ENCODE results near the gene LRRC38.

The LRRC38 gene

DNA sequence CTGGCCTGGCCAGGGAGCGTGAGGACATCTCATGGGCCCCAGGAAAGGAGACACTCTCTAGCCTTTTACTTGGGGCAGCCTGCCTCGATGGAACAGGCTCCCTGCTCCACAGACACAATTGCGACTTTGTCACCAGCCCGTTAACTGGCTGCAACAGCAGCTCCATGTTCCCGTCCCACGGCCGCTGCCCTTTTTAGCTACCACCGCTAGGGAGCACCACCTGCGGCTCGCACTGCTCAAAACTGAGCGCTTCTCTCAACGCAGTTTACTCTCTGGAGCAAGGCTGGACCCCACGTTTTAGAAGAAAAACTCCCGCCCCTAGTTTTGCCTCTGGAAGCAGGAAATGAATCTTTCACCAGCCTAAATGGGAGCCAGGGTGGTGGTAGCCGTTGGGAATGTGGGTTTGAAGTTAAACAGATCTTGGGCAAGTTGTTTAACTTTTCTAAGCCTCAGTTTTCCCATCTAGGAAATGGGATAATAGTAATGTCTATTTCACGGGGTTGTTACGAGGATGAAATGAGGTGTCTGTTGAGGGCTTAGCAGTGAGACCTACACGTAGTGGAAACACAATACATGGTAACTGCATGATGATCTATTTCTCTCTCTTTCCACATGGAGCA, 3.5 kb upstream of the LRRC38 start:
- Histone ChIP-seq H3K4me3 (ENCODE audit: low read length in 2 of 2) (no peak overlapping the region), H3K36me3 (ENCODE audit: control insufficient read depth in 2 of 2, insufficient read depth in 2 of 2, low read length in 2 of 2) (no peaks in the 10 kb centered on the region), H3K9ac (ENCODE audit: low read length in 2 of 2) (no peak overlapping the region), H3K4me1 (ENCODE audit: control insufficient read depth, insufficient read depth, low read length) (peaks cover 3% of the 10 kb centered on the region), H3K9me3 (ENCODE audit: control insufficient read depth in 2 of 2, low read length in 2 of 2) (peaks cover 3 to 7% of the 10 kb centered on the region in 2 donors), H3K27ac (ENCODE audit: low read length) (no peak overlapping the region), H3K27me3 (ENCODE audit: control insufficient read depth in 1 of 2, insufficient read depth in 2 of 2, low read length in 2 of 2) (peaks cover 41 to 55% of the 10 kb centered on the region in 2 donors)

DNA sequence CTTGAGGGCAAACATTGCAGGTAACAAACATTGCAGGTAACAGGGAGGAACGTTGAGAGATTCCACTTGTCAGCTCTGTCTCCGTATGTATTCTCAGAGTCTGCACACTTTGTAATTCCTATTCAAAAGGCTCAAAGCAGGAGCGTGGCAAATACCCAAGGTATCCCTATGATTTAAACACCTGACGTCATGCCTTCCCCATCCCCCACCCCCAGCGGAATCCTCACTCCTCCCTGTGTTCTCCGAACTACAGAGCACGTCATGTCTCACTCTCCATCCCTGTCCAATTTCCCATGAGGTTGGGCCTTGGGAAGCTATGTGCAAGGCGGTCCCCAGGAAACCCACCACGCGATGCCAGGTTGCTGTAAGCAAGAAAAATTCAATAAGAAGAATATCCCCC, 2.8 kb upstream of the LRRC38 start:
- Histone ChIP-seq H3K36me3 (ENCODE audit: control insufficient read depth in 2 of 2, insufficient read depth in 2 of 2, low read length in 2 of 2) (no peaks in the 10 kb centered on the region), H3K27me3 (ENCODE audit: control insufficient read depth in 1 of 2, insufficient read depth in 2 of 2, low read length in 2 of 2) (peaks cover 47 to 60% of the 10 kb centered on the region in 2 donors), H3K27ac (ENCODE audit: low read length) (no peak overlapping the region), H3K9ac (ENCODE audit: low read length in 2 of 2) (no peak overlapping the region), H3K4me1 (ENCODE audit: control insufficient read depth, insufficient read depth, low read length) (peaks cover 3% of the 10 kb centered on the region), H3K9me3 (ENCODE audit: control insufficient read depth in 2 of 2, low read length in 2 of 2) (peaks cover 3 to 7% of the 10 kb centered on the region in 2 donors), H3K4me3 (ENCODE audit: low read length in 2 of 2) (no peak overlapping the region)

DNA sequence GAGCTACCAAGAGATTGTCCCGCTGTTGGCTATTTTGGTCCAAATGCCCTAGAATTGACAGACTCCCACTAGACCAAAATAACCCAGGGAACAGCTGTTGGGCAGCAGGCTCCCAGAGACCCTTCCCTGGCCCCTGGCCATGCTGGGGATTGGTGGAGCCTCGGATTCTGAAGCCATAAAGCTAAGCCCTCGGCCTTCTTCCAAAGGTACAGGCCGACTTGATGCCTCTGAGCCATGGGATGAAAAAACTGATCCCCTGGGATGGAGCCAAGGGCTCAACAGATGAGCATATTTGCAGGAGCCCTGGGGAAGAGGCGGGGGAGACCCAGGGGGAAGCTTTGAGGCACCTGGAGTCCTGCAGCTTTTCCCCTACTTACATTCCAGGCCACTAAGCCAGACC, 1.0 kb upstream of the LRRC38 start:
- Histone ChIP-seq H3K36me3 (ENCODE audit: control insufficient read depth in 2 of 2, insufficient read depth in 2 of 2, low read length in 2 of 2) (no peaks in the 10 kb centered on the region), H3K4me3 (ENCODE audit: low read length in 2 of 2) (no peak overlapping the region), H3K27ac (ENCODE audit: low read length) (no peak overlapping the region), H3K4me1 (ENCODE audit: control insufficient read depth, insufficient read depth, low read length) (peaks cover 3% of the 10 kb centered on the region), H3K9me3 (ENCODE audit: control insufficient read depth in 2 of 2, low read length in 2 of 2) (peaks cover 3 to 7% of the 10 kb centered on the region in 2 donors), H3K9ac (ENCODE audit: low read length in 2 of 2) (no peak overlapping the region), H3K27me3 (ENCODE audit: control insufficient read depth in 1 of 2, insufficient read depth in 2 of 2, low read length in 2 of 2) (peaks cover 49 to 69% of the 10 kb centered on the region in 2 donors)

DNA sequence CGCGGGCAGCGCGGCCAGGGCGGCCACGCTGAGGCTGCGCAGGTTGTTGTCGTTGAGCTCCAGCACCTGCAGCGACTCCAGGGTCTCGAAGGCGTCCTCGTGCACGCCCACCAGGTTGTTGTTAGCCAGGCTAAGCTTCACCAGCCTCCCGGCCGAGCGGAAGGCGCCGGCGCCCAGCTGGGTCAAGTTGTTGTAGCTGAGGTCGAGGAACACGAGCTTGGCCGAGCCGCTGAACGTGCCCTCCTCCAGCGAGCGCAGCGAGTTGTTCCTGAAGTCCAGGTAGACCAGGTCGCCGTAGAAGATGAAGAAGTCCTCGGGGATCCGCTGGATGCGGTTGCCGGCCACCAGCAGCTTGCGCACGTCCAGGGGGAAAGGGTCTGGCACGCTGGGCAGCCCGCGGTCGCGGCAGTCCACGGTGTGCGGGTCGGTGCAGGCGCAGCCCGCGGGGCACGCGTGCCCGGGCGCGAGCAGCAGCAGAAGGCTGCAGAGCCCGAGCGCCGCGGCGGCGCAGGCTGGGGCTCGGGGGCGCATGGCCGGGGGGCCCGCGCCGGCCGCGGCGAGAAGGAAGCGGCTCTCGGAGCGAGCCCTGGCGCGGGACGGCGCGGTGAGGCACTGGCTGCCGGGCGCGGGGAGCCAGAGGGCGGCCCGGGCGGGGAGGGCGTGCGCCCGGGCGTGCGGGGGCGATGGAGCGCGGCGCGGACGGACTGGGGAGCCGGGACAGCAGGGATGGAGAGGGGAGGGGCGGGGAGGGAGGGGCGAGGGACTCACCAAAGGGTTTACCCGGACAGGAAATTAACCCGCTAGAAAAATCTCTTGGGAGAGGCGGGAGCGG, 524 bp downstream of the LRRC38 start:
- H3K36me3 ChIP-seq (ENCODE audit: control insufficient read depth in 2 of 2, insufficient read depth in 2 of 2, low read length in 2 of 2): no peaks in the 10 kb centered on the region
- no peak overlapping the region for H3K4me3 ChIP-seq (ENCODE audit: low read length in 2 of 2)
- no peak overlapping the region for H3K27ac ChIP-seq (ENCODE audit: low read length)
- H3K9me3 ChIP-seq (ENCODE audit: control insufficient read depth in 2 of 2, low read length in 2 of 2): no peaks in the 10 kb centered on the region
- peaks cover 40 to 60% of the 10 kb centered on the region in 2 donors for H3K27me3 ChIP-seq (ENCODE audit: control insufficient read depth in 1 of 2, insufficient read depth in 2 of 2, low read length in 2 of 2)
- no peak overlapping the region for H3K9ac ChIP-seq (ENCODE audit: low read length in 2 of 2)
- peaks cover 3% of the 10 kb centered on the region for H3K4me1 ChIP-seq (ENCODE audit: control insufficient read depth, insufficient read depth, low read length)

DNA sequence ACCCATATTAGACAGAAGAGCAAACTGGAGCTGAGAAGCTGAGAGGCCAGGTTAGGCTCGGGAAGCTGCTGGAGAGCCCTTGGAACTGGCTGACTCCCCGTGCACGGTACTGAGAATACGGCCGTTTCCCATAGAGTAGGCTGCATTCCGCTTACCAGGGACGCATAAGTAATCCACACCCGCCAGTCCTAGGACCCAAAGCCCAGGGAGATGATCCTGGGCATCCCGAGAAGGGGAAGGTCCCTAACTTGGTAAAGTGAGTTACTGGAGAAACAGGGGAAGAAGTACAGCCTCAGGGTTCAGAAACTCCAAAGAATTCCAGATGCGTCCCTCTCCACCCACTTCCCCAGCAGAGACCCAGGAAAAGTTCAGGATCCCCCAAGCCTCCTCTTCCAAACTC, 1.3 kb downstream of the LRRC38 start:
- peaks cover 3% of the 10 kb centered on the region for H3K4me1 ChIP-seq (ENCODE audit: control insufficient read depth, insufficient read depth, low read length)
- H3K9me3 ChIP-seq (ENCODE audit: control insufficient read depth in 2 of 2, low read length in 2 of 2): no peaks in the 10 kb centered on the region
- H3K36me3 ChIP-seq (ENCODE audit: control insufficient read depth in 2 of 2, insufficient read depth in 2 of 2, low read length in 2 of 2): no peaks in the 10 kb centered on the region
- no peak overlapping the region for H3K4me3 ChIP-seq (ENCODE audit: low read length in 2 of 2)
- H3K27ac ChIP-seq (ENCODE audit: low read length): no peak overlapping the region
- H3K9ac ChIP-seq (ENCODE audit: low read length in 2 of 2): no peak overlapping the region
- H3K27me3 ChIP-seq (ENCODE audit: control insufficient read depth in 1 of 2, insufficient read depth in 2 of 2, low read length in 2 of 2): peaks cover 32 to 52% of the 10 kb centered on the region in 2 donors

DNA sequence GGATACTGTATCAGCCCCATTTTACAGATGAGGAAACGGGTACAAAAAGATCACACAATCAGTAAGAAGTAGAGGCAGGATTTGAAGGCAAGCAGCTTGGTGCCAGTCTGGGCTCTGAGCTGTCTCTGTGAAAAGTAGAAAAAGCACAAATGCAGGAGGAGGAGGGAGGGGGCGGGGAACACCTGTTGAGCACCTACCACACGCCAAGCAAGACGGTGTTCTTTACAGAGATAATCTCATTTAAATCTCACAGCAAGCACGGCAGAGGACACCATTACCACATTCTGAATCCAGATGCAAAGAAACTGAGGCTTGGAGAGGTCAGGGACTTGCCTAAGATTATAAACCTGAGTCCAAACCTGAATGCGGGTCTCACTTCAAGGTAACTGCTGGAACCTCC, 3.3 kb downstream of the LRRC38 start:
- Histone ChIP-seq H3K9me3 (ENCODE audit: control insufficient read depth in 2 of 2, low read length in 2 of 2) (no peaks in the 10 kb centered on the region), H3K4me1 (ENCODE audit: control insufficient read depth, insufficient read depth, low read length) (peaks cover 3% of the 10 kb centered on the region), H3K9ac (ENCODE audit: low read length in 2 of 2) (no peak overlapping the region), H3K27ac (ENCODE audit: low read length) (no peak overlapping the region), H3K4me3 (ENCODE audit: low read length in 2 of 2) (no peak overlapping the region), H3K36me3 (ENCODE audit: control insufficient read depth in 2 of 2, insufficient read depth in 2 of 2, low read length in 2 of 2) (no peaks in the 10 kb centered on the region), H3K27me3 (ENCODE audit: control insufficient read depth in 1 of 2, insufficient read depth in 2 of 2, low read length in 2 of 2) (peaks cover 36 to 48% of the 10 kb centered on the region in 2 donors)

DNA sequence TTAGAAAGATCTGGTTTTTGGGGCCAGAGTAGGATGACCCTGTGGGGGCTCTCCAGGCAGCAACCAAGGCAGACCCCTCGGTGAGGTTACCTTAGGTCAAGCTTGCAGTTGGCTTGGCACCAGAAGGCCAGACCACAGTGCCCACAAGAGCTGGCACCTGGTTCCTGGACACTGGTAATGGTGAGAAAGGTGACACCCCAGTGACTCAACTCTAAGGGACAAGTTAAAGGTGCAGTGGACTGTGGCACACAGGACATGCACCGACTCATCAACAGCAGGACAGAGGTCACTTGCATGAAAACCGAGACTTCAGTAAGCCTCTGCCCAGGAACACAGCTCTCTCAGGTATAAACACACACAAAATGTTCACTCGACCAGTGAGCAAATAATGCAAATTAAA, 6.7 kb downstream of the LRRC38 start:
- no peaks in the 10 kb centered on the region for H3K4me1 ChIP-seq (ENCODE audit: control insufficient read depth, insufficient read depth, low read length)
- H3K36me3 ChIP-seq (ENCODE audit: control insufficient read depth in 2 of 2, insufficient read depth in 2 of 2, low read length in 2 of 2): no peaks in the 10 kb centered on the region
- no peak overlapping the region for H3K27ac ChIP-seq (ENCODE audit: low read length)
- H3K4me3 ChIP-seq (ENCODE audit: low read length in 2 of 2): no peak overlapping the region
- peaks cover 28 to 31% of the 10 kb centered on the region in 2 donors for H3K27me3 ChIP-seq (ENCODE audit: control insufficient read depth in 1 of 2, insufficient read depth in 2 of 2, low read length in 2 of 2)
- H3K9ac ChIP-seq (ENCODE audit: low read length in 2 of 2): no peak overlapping the region
- no peaks in the 10 kb centered on the region for H3K9me3 ChIP-seq (ENCODE audit: control insufficient read depth in 2 of 2, low read length in 2 of 2)

DNA sequence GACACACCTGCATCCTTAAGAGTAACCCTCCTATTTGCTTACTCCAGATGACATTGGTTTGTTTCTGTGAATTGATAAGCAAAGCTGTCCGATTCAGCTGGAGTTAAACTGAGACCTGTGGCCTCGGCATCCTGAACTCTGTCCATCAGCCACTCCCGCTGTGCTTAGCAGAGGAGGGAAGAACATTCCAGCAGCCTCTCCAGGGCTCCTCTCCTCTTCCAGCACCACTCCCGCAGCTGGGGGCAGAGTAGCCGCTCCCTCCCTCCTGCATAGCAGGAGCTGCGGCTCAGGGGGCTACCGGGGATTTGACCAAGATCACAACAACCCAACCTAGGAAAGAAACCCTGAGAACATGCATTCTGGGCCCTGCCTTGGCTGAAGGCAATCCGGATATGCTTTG, 8.8 kb downstream of the LRRC38 start:
- Histone ChIP-seq H3K27me3 (ENCODE audit: control insufficient read depth in 1 of 2, insufficient read depth in 2 of 2, low read length in 2 of 2) (peaks cover 11 to 14% of the 10 kb centered on the region in 2 donors), H3K9ac (ENCODE audit: low read length in 2 of 2) (no peak overlapping the region), H3K4me3 (ENCODE audit: low read length in 2 of 2) (no peak overlapping the region), H3K9me3 (ENCODE audit: control insufficient read depth in 2 of 2, low read length in 2 of 2) (no peaks in the 10 kb centered on the region), H3K36me3 (ENCODE audit: control insufficient read depth in 2 of 2, insufficient read depth in 2 of 2, low read length in 2 of 2) (no peaks in the 10 kb centered on the region), H3K4me1 (ENCODE audit: control insufficient read depth, insufficient read depth, low read length) (no peaks in the 10 kb centered on the region), H3K27ac (ENCODE audit: low read length) (no peak overlapping the region)

DNA sequence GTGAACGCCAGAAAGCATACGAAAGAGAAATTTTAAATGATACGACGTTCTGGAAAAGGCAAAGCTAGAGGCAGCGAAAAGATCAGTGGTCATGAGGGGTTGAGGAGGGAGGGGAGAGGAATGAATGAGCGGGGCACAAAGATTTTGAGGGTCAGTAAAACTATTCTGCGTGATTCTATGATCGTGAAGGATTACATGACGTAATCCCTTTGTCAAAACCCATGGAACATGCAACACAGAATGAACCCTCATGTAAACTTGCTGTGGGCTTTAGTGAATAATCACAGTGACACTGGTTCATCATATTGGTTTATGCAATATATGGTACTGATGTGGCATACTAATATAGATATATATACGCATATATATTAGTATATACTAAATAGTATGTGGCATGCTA, 13.0 kb downstream of the LRRC38 start:
- Histone ChIP-seq H3K9me3 (ENCODE audit: control insufficient read depth in 2 of 2, low read length in 2 of 2) (no peaks in the 10 kb centered on the region), H3K4me3 (ENCODE audit: low read length in 2 of 2) (no peak overlapping the region), H3K27ac (ENCODE audit: low read length) (no peak overlapping the region), H3K9ac (ENCODE audit: low read length in 2 of 2) (no peak overlapping the region), H3K27me3 (ENCODE audit: control insufficient read depth in 1 of 2, insufficient read depth in 2 of 2, low read length in 2 of 2) (peaks cover 7 to 9% of the 10 kb centered on the region in 2 donors), H3K4me1 (ENCODE audit: control insufficient read depth, insufficient read depth, low read length) (no peaks in the 10 kb centered on the region), H3K36me3 (ENCODE audit: control insufficient read depth in 2 of 2, insufficient read depth in 2 of 2, low read length in 2 of 2) (no peaks in the 10 kb centered on the region)

DNA sequence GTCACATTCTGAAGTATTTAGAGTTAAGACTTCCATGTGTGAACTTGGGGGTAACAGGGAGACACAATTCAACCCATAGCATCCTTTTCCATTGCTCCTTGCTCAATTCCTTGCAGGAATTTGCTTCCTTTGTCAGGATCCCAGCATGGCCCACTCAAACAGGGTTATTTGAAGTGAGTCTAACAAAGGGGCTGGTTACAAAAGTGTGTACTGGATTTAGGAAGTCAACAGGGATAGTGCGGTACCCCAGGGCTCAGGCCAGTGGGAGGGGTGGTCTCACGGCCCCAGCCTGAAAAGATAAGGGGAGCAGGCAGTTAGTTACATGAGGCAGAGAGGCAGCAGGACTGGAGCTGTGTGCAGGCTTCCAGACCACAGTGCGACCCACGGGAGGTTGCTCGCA, 14.4 kb downstream of the LRRC38 start:
- no peak overlapping the region for H3K27ac ChIP-seq (ENCODE audit: low read length)
- H3K36me3 ChIP-seq (ENCODE audit: control insufficient read depth in 2 of 2, insufficient read depth in 2 of 2, low read length in 2 of 2): no peaks in the 10 kb centered on the region
- H3K27me3 ChIP-seq (ENCODE audit: control insufficient read depth in 1 of 2, insufficient read depth in 2 of 2, low read length in 2 of 2): peaks cover 3 to 5% of the 10 kb centered on the region in 2 donors
- no peaks in the 10 kb centered on the region for H3K4me1 ChIP-seq (ENCODE audit: control insufficient read depth, insufficient read depth, low read length)
- H3K9ac ChIP-seq (ENCODE audit: low read length in 2 of 2): no peak overlapping the region
- no peaks in the 10 kb centered on the region for H3K9me3 ChIP-seq (ENCODE audit: control insufficient read depth in 2 of 2, low read length in 2 of 2)
- H3K4me3 ChIP-seq (ENCODE audit: low read length in 2 of 2): no peak overlapping the region

DNA sequence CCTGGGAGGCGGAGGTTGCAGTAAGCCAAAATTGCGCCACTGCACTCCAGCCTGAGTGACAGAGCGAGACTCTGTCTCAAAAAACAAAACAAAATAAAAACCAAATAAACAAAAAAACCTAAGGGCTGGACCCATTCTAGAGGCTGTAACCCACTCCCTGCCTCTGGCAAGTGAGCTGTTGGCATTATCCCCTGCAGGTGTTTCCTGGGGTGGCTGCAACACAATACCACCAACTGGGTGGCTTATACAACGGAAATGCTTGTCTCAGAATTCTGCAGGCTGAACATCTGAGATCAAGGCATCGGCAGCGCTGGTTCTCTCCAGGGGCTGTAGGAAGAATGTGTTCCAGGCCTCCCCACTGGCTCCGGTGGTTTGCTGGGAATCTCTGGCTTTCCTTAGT, 15.2 kb downstream of the LRRC38 start:
- no peak overlapping the region for H3K27ac ChIP-seq (ENCODE audit: low read length)
- no peak overlapping the region for H3K4me3 ChIP-seq (ENCODE audit: low read length in 2 of 2)
- no peaks in the 10 kb centered on the region for H3K4me1 ChIP-seq (ENCODE audit: control insufficient read depth, insufficient read depth, low read length)
- H3K36me3 ChIP-seq (ENCODE audit: control insufficient read depth in 2 of 2, insufficient read depth in 2 of 2, low read length in 2 of 2): no peaks in the 10 kb centered on the region
- no peaks in the 10 kb centered on the region for H3K9me3 ChIP-seq (ENCODE audit: control insufficient read depth in 2 of 2, low read length in 2 of 2)
- no peak overlapping the region for H3K9ac ChIP-seq (ENCODE audit: low read length in 2 of 2)
- H3K27me3 ChIP-seq (ENCODE audit: control insufficient read depth in 1 of 2, insufficient read depth in 2 of 2, low read length in 2 of 2): peaks cover under 1 to 2% of the 10 kb centered on the region in 2 donors
